Measurements from ENCODE around the gene ADIPOR2. TPM values are rescaled to one million over a fixed set of nuclear protein-coding genes. Genes with fewer than 3 reads are reported as not detected.

The ADIPOR2 gene
- total and polyA plus RNA-seq, 9 donors, result 21.5 to 91.8 (median 42.0) TPM

DNA sequence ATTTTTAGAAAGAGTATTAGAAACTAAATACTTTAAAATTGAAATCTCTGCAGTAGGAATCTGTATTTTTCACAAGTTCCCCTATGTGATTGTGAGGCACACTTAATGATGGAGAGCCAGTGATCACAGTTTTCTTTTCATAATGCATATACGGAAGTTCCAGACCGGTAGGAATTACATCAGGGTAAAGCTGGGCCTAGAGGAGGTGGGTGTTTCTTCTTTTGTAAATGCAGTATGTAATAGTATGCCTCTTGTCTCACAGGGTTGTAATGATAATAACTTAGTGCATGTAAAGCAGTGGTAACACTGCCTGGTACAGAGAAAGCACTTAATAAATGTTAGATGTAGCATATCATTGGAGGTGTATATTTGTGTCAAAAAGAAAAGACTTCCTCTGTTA, 72.3 kb downstream of the ADIPOR2 start:
- TF ChIP-seq, protein P1, sequence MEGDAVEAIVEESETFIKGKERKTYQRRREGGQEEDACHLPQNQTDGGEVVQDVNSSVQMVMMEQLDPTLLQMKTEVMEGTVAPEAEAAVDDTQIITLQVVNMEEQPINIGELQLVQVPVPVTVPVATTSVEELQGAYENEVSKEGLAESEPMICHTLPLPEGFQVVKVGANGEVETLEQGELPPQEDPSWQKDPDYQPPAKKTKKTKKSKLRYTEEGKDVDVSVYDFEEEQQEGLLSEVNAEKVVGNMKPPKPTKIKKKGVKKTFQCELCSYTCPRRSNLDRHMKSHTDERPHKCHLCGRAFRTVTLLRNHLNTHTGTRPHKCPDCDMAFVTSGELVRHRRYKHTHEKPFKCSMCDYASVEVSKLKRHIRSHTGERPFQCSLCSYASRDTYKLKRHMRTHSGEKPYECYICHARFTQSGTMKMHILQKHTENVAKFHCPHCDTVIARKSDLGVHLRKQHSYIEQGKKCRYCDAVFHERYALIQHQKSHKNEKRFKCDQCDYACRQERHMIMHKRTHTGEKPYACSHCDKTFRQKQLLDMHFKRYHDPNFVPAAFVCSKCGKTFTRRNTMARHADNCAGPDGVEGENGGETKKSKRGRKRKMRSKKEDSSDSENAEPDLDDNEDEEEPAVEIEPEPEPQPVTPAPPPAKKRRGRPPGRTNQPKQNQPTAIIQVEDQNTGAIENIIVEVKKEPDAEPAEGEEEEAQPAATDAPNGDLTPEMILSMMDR (IDR thresholded peaks at IDR 0.05), result no peak
- TF ChIP-seq EP300 (IDR thresholded peaks at IDR 0.05) (no peak), POLR2A (IDR thresholded peaks at IDR 0.05) (no peak)
- H3K4me1 ChIP-seq (ENCODE audit: insufficient read depth), result peaks cover 3% of the 10 kb centered on the region
- WGBS, 3 donors, result 93 to 96% (median 94%) methylated on average over 2 of the region's 2 CpGs

DNA sequence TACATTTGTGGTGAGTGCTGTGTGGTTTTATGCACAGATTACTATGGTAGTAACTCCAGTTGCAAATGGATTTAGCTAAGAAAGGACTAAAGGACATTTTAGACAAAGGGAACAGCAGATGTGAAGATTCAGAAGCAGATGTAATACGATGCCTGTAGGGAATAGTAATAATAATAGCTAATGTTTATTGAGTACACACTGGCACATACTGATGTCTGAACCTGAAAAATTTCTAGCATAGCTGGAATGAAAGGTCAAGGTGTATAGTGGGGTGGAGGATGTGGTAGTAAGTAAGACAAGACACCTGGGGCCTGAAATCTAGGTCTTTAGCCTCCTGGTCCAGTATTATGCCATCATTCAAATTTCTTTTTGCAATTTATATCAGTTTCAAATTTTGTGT, 75.2 kb downstream of the ADIPOR2 start:
- Histone ChIP-seq H3K36me3 (no peaks in the 10 kb centered on the region), H3K27ac (no peak overlapping the region), H3K9me3 (no peaks in the 10 kb centered on the region), H3K27me3 (no peaks in the 10 kb centered on the region), H3K4me3 (no peak overlapping the region), H3K4me1 (ENCODE audit: insufficient read depth) (no peaks in the 10 kb centered on the region)
- 89 to 91% (median 89%) methylated on average over 1 of the region's 1 CpG for WGBS, 3 donors
- TF ChIP-seq, protein P1 (IDR thresholded peaks at IDR 0.05), result no peak
- no peak for TF ChIP-seq EP300 (IDR thresholded peaks at IDR 0.05)
- TF ChIP-seq POLR2A (IDR thresholded peaks at IDR 0.05), result no peak
- intact Hi-C loops (cut with DNase I), result no loop called here
- no peak for DNase-seq

More for the DNA sequence above, 72.3 kb downstream of the ADIPOR2 start:
- intact Hi-C loops (cut with DNase I), result no loop called here
- H3K27me3 ChIP-seq, result no peaks in the 10 kb centered on the region
- H3K27ac ChIP-seq, result no peak overlapping the region
- no peaks in the 10 kb centered on the region for H3K36me3 ChIP-seq
- DNase-seq, result no peak
- H3K4me3 ChIP-seq, result no peak overlapping the region
- H3K9me3 ChIP-seq, result no peaks in the 10 kb centered on the region

DNA sequence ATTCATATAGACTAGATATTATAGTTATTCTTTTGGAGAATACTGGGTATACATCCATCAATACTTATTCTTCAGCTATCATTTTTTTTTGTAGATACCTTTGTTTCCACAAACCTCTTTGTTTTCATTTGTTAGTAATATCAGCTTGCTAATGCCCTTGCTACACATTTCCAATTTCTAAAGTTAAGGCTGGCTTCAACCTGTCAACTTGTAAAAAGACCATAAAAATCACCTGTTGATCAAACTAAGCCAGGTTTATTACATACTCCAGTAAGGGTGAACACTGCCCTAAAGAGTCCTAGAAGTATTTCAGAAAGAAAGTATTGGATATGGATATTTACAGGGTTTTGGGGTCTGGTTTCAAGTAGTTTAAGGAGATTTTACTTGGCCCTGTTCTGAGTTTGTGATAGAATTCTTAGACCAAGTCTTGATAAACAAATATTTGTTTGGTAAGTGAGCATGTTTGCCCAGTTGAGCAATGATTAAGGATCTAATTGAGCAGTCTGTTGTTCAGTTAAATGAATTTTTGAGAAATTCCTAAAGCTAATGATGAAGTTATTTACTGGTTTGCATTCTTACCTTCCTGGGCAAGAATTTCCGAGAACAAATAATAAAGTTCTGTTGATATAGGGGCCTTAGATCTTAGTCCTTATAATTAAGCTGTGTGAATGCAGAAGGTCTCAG, 76.7 kb downstream of the ADIPOR2 start:
- no peak overlapping the region for H3K4me3 ChIP-seq
- no peaks in the 10 kb centered on the region for H3K4me1 ChIP-seq (ENCODE audit: insufficient read depth)
- intact Hi-C loops (cut with DNase I), result no loop called here
- no peaks in the 10 kb centered on the region for H3K36me3 ChIP-seq
- DNase-seq, result no peak
- no peaks in the 10 kb centered on the region for H3K27me3 ChIP-seq
- TF ChIP-seq, protein P1 (IDR thresholded peaks at IDR 0.05), result no peak
- TF ChIP-seq EP300 (IDR thresholded peaks at IDR 0.05), result no peak
- TF ChIP-seq POLR2A (IDR thresholded peaks at IDR 0.05), result no peak
- H3K9me3 ChIP-seq, result no peaks in the 10 kb centered on the region
- 96 to 97% (median 96%) methylated on average over 1 of the region's 1 CpG for WGBS, 3 donors
- no peak overlapping the region for H3K27ac ChIP-seq

DNA sequence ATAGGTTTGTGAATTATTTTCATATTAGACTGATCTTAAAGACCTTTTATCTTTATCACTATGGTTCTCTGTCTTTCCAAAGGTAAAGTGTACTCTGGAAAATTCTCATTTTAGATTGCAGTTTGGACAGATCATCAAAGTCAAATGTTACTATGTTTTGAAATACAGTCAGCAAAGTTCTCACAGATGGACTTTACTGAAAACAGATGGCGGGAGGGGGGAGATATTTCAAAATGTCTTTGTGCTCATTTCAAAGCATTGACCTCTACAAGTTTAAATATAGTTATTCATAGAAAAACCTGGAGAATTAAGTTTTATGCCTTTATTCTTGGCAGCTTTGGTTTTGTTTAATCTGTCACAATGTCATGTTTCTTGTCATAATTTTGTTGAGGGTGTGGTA, 77.7 kb downstream of the ADIPOR2 start:
- 97 to 100% (median 97%) methylated on average over 1 of the region's 1 CpG for whole genome bisulfite sequencing, 3 donors
- Histone ChIP-seq H3K9me3 (no peaks in the 10 kb centered on the region), H3K4me1 (ENCODE audit: insufficient read depth) (no peaks in the 10 kb centered on the region), H3K36me3 (no peaks in the 10 kb centered on the region), H3K4me3 (no peak overlapping the region), H3K27me3 (no peaks in the 10 kb centered on the region), H3K27ac (no peak overlapping the region)
- TF ChIP-seq POLR2A (IDR thresholded peaks at IDR 0.05) (no peak), EP300 (IDR thresholded peaks at IDR 0.05) (no peak)
- TF ChIP-seq, protein P1 (IDR thresholded peaks at IDR 0.05), result no peak
- DNase-seq, result no peak
- intact Hi-C loops (cut with DNase I), result no loop called here

Measured in ovary (tissue), 9 donors.